ENCODE measurements around the gene MRPS6. TPM values are rescaled to one million over a fixed set of nuclear protein-coding genes. Genes with fewer than 3 reads are reported as not detected.

Gene MRPS6
- total RNA-seq, 1 experiment from 2014 or later = 32.8 TPM

DNA sequence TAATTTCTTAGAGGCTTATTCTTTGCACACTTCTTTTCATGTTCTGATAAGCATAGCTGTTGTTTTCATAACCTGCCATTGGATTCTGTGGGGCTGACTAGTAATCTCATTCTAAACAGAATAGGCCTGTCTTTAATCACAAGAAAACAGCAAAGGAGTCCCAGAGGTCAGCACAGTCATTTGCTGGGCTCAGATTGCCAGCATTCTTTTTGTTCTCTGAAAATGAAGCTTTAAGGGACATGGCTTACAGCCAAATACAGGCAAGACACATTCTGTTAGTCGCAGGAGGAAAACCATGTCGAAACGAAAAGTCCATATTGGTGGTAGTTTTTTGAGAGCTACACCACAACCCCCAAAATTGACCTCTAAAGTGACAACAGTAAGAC, 75.0 kb downstream of the MRPS6 start:
- H3K4me2 ChIP-seq (ENCODE audit: low read length) = no peak overlapping the region
- no peak overlapping the region for H3K4me3 ChIP-seq (ENCODE audit: low read length)
- H3K4me1 ChIP-seq (ENCODE audit: insufficient read depth, low read length) = no peaks in the 10 kb centered on the region
- H3K9me3 ChIP-seq (ENCODE audit: low read length) = no peaks in the 10 kb centered on the region
- peaks cover 19% of the 10 kb centered on the region for H3K36me3 ChIP-seq (ENCODE audit: low read depth, low read length)
- DNase-seq = no peak
- H3K9me2 ChIP-seq (replicated peaks; ENCODE audit: low read length) = no peaks in the 10 kb centered on the region
- CTCF ChIA-PET = no interaction called here
- POLR2A ChIA-PET (ENCODE audit: unreplicated experiment) = interaction anchor here (0.6 kb wide), 1 partner anchor 28 kb away, joined by 5 read pairs; no protein-coding TSS in a partner anchor
- H3K27ac ChIP-seq (ENCODE audit: low read length) = no peak overlapping the region
- no peak overlapping the region for H3K9ac ChIP-seq (ENCODE audit: low read length)
- no TSS peak for BruUV-seq (replicated peaks)
- no peak for TF ChIP-seq EZH2 (IDR thresholded peaks at IDR 0.05; ENCODE audit: low read length, unreplicated experiment)
- no peak for TF ChIP-seq EZH2phosphoT487 (IDR thresholded peaks at IDR 0.05; ENCODE audit: borderline replicate concordance, low read length)
- TF ChIP-seq, protein P1, sequence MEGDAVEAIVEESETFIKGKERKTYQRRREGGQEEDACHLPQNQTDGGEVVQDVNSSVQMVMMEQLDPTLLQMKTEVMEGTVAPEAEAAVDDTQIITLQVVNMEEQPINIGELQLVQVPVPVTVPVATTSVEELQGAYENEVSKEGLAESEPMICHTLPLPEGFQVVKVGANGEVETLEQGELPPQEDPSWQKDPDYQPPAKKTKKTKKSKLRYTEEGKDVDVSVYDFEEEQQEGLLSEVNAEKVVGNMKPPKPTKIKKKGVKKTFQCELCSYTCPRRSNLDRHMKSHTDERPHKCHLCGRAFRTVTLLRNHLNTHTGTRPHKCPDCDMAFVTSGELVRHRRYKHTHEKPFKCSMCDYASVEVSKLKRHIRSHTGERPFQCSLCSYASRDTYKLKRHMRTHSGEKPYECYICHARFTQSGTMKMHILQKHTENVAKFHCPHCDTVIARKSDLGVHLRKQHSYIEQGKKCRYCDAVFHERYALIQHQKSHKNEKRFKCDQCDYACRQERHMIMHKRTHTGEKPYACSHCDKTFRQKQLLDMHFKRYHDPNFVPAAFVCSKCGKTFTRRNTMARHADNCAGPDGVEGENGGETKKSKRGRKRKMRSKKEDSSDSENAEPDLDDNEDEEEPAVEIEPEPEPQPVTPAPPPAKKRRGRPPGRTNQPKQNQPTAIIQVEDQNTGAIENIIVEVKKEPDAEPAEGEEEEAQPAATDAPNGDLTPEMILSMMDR (conservative IDR thresholded peaks at IDR 0.05; ENCODE audit: low read depth, low read length) = no peak
- no peak for ATAC-seq
- no peaks in the 10 kb centered on the region for H3F3A ChIP-seq (ENCODE audit: low read length, unreplicated experiment)
- no peak overlapping the region for H2AFZ ChIP-seq (ENCODE audit: low read length)
- H3K27me3 ChIP-seq (ENCODE audit: low read length) = no peaks in the 10 kb centered on the region
- H3K79me2 ChIP-seq (ENCODE audit: low read length) = no peaks in the 10 kb centered on the region
- intact Hi-C loops (cut with micrococcal nuclease) = no loop called here
- no peaks in the 10 kb centered on the region for H4K20me1 ChIP-seq (ENCODE audit: low read length)

DNA sequence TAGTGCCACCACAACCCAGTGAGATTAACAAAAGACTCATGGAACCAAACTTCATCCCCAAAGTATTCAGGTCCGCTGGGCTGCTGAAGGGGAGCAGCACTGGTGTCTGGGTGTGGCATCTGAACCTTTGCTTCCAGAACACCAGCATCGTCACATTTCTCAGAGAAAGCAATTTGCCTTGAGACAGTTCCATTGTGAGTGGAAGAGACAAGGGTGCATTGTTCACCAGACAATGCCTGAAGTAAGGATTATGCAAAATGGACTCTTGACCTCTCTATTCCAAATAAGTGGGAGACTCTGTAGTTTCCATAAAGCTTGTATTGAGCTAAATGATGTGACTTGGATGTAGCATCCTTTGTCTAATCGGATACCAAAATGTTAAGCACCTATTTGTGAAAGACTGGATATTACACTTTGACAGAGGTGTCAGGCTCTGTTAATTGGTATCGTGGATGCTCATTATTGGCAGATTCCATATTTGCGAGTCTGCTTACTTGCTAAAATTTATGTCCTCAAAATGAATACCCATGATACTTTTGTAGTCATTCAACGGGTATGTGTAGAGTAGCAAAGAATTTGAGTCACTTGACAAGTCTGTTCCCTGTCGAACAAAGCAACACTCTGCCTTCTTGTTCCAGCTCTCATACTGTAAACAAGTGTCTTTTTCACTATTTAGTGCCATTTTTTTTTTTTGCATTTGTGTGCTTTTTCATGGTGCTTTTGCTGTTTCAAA, 75.6 kb downstream of the MRPS6 start:
- CTCF ChIA-PET = no interaction called here
- Histone ChIP-seq H3K9ac (ENCODE audit: low read length) (no peak overlapping the region), H4K20me1 (ENCODE audit: low read length) (no peaks in the 10 kb centered on the region), H3K36me3 (ENCODE audit: low read depth, low read length) (peaks cover 13% of the 10 kb centered on the region), H3K9me2 (replicated peaks; ENCODE audit: low read length) (no peaks in the 10 kb centered on the region), H3K79me2 (ENCODE audit: low read length) (no peaks in the 10 kb centered on the region), H2AFZ (ENCODE audit: low read length) (no peak overlapping the region), H3F3A (ENCODE audit: low read length, unreplicated experiment) (no peaks in the 10 kb centered on the region), H3K4me3 (ENCODE audit: low read length) (no peak overlapping the region), H3K4me2 (ENCODE audit: low read length) (no peak overlapping the region), H3K9me3 (ENCODE audit: low read length) (no peaks in the 10 kb centered on the region), H3K27me3 (ENCODE audit: low read length) (no peaks in the 10 kb centered on the region), H3K27ac (ENCODE audit: low read length) (no peak overlapping the region), H3K4me1 (ENCODE audit: insufficient read depth, low read length) (no peaks in the 10 kb centered on the region)
- POLR2A ChIA-PET (ENCODE audit: unreplicated experiment) = no interaction called here
- no peak for DNase-seq
- ATAC-seq = no peak
- TF ChIP-seq EZH2 (IDR thresholded peaks at IDR 0.05; ENCODE audit: low read length, unreplicated experiment) (no peak), EZH2phosphoT487 (IDR thresholded peaks at IDR 0.05; ENCODE audit: borderline replicate concordance, low read length) (no peak)
- TF ChIP-seq, protein P1 (conservative IDR thresholded peaks at IDR 0.05; ENCODE audit: low read depth, low read length) = no peak
- no TSS peak for BruUV-seq (replicated peaks)
- intact Hi-C loops (cut with micrococcal nuclease) = no loop called here

DNA sequence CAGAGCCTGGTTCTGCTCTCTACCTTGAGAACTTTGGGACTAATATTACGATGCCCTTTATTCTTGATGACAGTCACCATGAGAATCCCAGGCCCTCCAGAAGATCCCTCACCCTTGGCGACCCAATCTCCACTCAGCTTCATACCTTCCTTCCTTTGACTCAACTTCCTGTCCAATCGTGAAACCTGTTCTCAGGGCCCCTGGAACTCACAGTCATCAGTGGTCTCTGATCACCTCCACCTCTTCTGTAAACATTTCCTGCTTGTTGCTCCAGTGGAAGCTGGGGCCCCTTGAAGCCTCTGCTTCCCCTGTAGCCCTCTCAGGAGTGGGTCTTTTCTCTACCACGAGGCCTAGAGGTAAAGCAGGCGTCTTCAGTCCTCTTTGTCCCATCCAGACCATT, 79.1 kb downstream of the MRPS6 start:
- TF ChIP-seq EZH2 (IDR thresholded peaks at IDR 0.05; ENCODE audit: low read length, unreplicated experiment) = no peak
- TF ChIP-seq, protein P1 (conservative IDR thresholded peaks at IDR 0.05; ENCODE audit: low read depth, low read length) = no peak
- no peak for TF ChIP-seq EZH2phosphoT487 (IDR thresholded peaks at IDR 0.05; ENCODE audit: borderline replicate concordance, low read length)
- Histone ChIP-seq H3K4me2 (ENCODE audit: low read length) (no peak overlapping the region), H4K20me1 (ENCODE audit: low read length) (no peaks in the 10 kb centered on the region), H3F3A (ENCODE audit: low read length, unreplicated experiment) (no peaks in the 10 kb centered on the region), H3K36me3 (ENCODE audit: low read depth, low read length) (no peaks in the 10 kb centered on the region), H3K9me3 (ENCODE audit: low read length) (no peaks in the 10 kb centered on the region), H3K27me3 (ENCODE audit: low read length) (no peaks in the 10 kb centered on the region), H2AFZ (ENCODE audit: low read length) (no peak overlapping the region), H3K9me2 (replicated peaks; ENCODE audit: low read length) (no peaks in the 10 kb centered on the region), H3K4me3 (ENCODE audit: low read length) (no peak overlapping the region), H3K9ac (ENCODE audit: low read length) (no peak overlapping the region), H3K4me1 (ENCODE audit: insufficient read depth, low read length) (no peaks in the 10 kb centered on the region), H3K79me2 (ENCODE audit: low read length) (no peaks in the 10 kb centered on the region), H3K27ac (ENCODE audit: low read length) (no peak overlapping the region)
- ATAC-seq (no peak), DNase-seq (no peak)
- BruUV-seq (replicated peaks) = no TSS peak
- ChIA-PET POLR2A (ENCODE audit: unreplicated experiment) (no interaction called here), CTCF (interaction anchor here (0.6 kb wide), 1 partner anchor 228 kb away, joined by 6 read pairs; no protein-coding TSS in a partner anchor)
- intact Hi-C loops (cut with micrococcal nuclease) = no loop called here

Measured in PC-3 (cell line).